HG02884 (cell line): ENCODE results near the gene SEMA3E.
"Not testable (repeated sequence)": the region's sequence is repeated elsewhere in the genome, so short reads cannot be mapped to it uniquely, and the experiment has no call there.

Experiments used
- ATAC-seq: cut with Tn5 transposase; IDR thresholded peaks from one replicate; pipeline ENCODE4 v1.9.1; 2021; ENCODE audit warnings: mild to moderate bottlenecking, moderate library complexity; ENCODE audit not compliant: unreplicated experiment

Gene SEMA3E

DNA sequence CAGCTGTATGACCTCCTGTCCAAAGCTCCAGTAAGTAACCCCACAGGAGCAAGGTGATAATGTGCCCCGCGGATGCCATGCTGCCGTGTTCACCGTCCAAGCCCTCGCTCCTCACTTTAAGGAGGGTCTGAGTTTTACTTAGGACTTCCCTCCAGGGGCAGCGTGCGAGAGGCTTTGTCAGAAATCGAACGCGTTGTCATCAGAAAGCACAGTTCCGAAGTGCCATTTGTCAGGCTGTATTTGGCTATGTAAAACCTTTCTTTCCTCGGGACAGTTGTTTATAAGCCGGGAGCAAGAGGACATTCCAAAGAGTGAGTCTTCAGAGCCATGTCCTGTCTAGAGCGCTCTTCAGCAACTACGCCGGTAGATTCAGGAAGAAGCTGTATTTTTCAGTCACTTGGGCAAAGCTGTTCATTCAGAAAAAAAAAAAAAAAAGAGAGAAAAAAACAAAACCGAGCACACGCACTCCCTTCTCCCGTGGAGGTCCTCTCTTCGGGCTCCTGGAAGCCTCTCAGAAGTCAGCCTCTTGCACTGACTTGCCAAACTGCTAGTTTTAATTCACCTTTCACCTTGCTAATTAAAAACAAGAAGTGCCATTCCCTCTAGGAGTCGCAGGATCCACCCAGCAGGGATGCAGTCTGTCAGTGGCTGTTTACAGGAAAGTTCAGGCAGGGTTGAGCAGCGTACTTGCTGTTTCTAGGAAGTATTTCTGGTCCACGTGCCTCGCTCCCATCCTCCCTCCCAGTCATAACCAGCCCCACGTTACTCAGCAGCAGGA is at the start of gene SEMA3E:
Gene SEMA3E, minus strand, starts transcription at position 676 of the 778 bp plus-strand sequence.
- ATAC-seq = no peak

DNA sequence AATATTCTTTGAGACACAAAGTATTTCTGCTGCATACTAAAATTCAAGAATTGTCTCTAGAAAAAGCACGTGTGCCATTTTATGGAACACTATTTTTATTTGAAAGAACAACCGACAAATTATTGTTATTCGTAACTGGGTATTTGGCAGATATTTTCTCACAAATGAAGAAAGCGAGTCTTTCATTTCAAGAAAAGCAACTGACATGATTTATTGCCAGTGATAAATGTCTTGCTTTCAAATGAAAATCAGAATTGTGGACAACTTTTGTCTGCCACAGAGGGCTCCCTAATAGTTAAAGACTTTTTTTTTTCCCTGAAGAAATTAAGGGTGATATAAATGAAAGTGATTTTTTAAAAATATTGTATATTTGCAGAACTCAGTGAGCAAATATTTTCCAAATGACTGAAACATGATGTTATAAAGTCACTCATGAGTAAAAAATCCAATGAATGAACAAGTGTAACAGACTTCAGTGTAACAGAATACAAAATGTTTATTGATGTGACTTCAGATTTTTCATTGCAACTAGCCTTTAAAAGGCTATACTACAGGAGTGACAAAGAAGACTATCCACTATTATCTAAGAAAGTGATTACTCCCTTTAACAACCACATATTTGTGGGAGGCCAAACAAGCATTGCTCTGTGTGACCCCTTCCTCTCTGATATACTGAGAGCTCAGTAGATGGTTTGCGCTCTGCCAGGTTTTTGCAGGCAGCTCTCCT is 49.0 kb upstream of the SEMA3E start:
- ATAC-seq = no peak

DNA sequence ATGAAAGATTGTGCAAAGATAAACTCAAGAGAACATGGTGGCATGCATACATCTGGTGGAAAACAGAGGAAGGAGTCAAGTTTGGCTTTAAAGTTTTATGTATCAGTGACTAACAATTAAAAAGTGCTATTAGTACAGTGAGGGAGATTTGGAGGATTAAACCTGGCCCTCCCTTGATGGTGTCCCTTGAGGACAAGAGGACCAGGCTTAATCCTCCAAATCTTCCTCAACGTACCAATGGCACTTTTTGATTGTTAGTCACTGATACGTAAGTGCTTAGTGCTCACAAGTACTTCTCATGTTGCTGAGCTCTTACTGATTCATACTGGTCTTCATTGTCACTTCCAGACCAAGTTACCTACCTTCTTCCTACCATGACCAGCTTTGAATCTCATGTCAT is 47.2 kb upstream of the SEMA3E start:
- no peak for ATAC-seq

DNA sequence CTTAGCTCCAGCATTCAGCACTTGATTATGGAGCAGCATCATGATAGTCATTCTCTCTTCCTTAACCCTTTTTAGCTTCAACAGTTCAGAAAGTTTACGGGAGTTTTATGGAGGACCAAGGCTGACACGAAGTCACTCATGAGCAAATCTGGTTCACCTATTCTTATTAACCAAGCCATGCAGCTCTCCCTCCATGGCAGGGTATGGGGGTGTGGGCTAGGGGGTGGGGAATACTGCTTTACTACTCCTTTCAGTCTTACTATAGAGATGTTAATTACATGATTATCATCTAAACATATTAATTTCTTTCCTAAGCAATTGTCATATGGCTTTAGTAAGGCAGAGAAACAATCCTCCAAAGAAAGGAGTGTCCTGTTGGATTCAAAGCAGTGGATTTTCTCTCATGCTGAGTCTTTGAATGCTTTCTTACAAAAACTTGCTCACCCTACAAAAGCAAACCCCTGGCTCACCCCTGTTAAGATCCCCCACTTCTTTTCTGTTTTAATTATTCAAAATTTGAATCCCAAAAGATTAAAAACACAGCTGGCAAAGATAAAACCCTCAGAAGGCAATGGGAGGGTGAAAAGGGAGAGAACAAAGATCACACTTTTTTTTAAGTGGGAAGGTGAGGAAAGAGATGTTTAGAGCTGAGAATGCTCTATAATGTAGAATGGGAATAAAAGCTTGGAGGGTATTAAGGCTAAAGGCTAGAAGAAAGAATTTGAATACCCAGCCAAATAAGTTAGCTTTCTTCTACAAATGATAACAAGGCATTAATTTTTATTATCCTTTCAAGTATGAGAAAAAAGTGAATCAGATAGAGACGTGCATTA is 46.4 kb upstream of the SEMA3E start:
- ATAC-seq = no peak

DNA sequence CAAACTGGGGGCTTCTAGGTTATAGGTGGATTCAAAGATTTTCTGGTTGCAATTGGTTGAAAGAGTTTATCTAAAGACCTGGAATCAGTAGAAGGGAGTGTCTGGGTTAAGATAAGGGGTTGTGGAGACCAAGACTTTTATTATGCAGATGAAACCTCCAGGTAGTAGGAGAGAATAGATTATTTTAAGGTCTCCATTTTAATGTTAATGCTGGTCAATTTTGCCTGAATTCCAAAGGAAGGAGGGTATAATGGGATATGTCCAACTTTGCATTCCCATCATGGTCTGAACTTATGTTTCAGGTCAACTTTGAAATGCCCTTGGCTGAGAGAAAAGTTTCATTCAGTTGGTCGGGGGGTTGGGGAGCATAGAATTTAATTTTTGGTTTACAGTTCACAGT is 44.3 kb upstream of the SEMA3E start:
- no peak for ATAC-seq

DNA sequence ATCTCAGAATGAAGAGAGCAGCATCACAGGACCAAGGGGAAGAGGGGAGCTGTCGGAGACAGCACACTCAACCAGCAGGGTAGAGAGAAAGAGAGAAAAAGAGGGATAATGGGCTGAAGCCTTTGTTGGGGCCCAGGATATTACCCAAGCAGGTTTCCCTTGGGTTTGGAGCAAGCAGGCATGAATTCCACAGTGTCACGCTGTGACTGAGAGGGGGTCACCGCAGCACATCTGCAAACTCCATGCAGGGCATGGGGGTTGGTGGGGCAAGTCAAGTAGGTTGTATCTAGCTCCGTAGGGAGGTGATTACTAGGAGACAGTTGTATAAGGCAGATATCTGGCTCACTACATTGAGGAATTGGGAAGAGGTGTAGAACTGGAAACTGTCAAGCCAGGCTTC is 42.2 kb upstream of the SEMA3E start:
- ATAC-seq = no peak

DNA sequence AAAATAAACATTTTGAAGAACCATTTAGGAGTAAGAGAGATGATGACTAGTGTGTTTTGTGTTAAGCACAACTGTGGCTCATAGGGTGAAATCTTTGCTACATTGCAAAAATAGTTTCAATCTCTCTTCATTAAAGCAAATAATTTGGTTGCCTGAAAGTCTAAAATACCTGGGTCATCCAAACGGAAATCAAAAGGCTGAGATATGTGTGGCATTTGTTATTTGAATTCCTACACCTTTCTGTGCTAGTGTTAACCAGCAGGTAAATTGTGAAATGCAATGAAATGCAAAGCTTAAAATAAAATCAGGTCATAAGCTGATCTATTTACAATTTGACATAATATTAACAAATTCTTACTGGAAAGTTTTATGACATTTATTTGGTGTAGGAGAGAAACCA is 40.9 kb upstream of the SEMA3E start:
- no peak for ATAC-seq

DNA sequence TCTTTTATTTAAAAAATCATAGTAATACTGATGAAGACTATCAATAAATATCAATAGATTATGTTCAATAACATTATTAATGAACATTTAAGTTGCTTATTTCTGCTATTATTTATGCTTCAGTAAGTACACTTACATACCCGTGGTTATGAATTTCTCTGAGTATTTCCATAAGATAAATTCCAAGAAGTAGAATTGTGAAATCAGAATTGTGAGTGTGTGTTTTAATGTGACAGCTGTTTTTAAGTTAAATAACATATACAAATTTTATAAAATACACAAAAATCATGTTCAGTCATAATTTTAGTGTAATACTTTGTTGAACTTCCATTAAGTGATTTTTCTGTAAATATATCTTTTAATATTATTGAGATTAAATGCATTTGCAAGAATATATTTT is 37.5 kb upstream of the SEMA3E start:
- no peak for ATAC-seq

DNA sequence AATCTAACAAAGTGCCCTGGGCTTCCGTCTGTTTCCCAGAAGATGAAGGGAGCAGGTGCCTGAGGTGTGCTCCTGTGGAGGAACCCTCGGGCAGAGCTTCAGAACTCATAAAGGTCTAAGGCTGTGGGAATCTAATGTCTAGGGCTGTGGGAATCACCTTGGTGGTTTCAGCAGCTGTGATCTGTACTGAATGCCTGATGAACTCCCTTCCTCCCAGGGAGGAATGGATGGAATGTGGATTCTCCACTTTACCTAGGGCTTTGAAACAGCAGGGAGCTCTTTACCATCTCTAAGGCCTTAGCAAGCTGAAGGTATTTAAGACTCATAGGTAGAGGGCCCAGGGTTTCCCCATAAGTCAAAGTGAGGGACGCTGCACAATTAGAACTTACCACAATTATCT is 36.0 kb upstream of the SEMA3E start:
- no peak for ATAC-seq

DNA sequence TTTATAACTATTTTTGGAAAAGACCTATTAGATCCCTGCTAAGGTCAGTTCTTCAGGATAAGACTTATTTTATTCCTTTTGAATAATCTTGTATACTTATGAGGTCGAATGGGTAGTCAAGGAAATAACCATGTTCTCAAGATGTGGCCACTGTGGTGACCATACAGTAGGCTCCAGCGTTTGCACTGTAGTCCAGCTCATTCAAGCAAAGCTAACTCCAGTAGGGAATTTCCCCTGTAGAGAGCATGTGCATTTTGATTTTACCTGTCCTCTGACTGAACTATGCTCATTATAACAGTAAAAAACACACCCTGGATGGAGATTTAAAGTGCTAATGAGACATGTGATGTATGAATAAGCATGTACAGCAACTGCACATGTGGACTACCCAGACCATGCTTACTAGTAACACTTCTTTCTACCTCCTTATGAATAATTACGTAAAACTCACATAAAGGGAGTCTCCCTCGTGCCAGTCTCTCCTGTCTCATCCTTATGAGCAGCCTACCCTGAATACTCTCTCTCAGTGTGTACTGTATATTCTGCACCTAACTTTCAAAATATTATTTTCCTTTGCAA is 32.4 kb upstream of the SEMA3E start:
- ATAC-seq = no peak

DNA sequence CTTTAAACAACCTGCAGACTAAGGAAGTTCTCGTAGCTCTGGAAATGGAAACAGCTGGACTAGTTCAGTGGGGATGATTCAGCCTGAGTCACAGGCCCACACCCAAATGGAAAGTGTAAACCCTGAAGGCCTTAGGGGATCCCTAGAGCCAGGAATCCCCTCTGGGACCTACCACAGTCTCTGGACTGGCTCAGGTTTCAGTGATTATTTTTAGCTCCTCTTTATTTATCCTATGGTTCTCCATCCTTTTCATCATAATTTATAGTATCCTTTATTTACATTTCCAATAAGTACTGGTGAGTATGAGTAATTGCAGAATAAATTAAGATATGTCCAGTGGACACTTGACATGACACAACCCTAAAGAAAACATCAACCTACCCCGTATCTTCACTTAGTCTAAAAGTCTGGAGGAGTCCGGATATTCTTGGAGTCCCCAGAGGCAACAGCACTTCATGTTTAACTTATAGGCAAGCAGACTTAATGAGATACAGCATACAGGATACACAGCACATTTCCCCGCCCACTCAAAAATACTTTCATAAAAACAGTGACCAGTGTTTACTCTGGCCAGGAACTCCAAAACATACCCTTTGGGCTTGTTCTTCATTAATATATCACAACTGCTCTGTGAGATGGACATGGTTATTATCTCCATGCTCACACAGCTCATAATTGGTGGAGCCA is 28.4 kb upstream of the SEMA3E start:
- no peak for ATAC-seq

DNA sequence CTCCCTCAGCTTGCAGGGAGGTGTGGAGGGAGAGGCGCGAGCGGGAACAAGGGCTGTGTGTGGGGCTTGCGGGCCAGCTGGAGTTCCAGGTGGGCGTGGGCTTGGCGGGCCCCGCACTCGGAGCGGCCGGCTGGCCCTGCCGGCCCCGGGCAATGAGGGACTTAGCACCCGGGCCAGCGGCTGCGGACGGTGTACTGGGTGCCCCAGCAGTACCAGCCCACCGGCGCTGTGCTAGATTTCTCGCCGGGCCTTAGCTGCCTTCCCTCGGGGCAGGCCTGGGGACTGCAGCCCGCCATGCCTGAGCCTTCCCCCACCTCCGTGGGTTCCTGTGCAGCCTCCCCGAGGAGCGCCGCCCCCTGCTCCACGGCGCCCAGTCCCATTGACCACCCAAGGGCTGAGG is 24.4 kb upstream of the SEMA3E start:
- not testable (repeated sequence) for ATAC-seq

DNA sequence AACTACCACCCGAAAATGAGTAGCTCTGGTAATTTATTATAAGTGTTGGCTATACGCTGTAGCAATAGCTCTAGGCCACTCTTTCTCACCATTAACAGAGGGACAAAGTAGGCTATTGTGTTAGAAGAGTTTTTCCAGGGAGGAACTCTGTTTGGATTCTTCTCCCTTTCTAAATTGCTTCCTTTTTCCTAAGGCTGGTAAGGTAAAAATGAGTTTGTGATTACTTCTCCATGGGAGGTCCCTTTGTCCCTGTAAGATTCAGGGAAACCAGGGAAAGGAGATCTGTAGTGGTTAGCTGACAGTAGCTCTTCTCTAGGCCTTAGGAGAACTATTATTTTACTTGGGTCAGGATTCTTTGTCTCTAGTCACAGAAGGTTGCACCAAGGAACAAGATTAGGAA is 23.2 kb upstream of the SEMA3E start:
- ATAC-seq = no peak

DNA sequence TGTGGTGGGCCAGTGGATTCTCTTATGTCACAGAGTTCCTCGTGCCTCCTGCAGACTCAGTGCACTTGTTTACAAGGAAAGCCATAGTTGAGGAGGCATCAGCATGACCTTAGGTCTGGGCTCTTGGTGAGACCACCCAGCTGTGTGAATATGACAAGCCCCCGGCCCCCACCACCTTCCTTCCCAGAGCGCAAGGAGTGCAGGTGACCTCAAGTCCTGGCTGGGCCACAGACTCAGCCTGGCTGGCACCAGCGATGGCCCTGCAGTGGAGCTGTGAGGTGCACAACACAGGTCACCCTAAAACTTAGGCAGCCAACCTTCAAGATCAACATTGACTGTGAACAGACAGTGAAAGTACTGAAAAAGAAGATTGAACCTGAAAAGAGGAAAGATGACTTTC is 14.2 kb upstream of the SEMA3E start:
- ATAC-seq = no peak

DNA sequence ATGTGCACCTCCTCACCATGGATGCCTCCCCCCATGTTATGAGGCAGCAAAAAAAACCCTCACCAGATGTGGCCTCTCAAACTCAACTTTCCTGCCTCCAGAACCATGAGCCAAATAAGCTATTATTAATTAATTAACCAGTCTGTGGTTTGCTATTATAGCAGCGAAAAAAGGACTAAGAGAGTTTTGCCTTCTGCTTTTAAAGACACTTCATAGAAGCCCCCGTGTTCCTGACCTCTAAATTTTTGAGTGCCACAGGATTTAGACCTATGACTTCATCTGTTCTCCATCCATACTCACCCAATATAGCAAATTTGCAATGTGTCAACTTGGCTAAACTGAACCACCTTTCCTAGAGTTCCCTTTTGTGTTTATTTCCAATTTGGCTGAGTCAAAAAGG is 9.2 kb upstream of the SEMA3E start:
- no peak for ATAC-seq

DNA sequence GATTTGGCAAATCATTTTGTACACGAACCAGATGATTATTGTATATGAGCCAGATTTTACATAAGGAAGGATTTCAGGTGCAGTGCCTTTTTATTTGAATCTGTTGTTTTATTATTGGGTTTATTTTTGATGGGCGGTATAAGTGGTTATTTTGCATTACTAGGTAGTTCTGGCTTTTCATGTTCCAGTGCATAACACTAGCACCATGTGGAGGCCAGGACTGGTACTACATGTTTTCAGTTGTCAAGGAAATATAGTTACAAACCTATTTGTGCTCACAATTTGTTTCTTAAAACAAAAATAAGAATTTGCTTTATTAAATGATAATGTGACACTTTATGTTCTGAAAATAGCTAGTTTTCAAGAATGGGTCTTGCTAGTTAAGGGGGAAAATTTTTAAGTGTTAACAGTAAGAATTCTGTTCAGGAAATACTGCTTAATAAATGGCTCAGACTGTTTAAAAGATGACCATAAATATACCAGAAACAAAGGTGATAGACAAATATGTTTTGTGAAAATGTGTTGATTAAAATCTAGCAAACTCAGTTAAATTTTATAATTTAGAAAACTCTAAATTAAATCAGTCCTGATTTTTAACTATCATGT is 7.1 kb upstream of the SEMA3E start:
- ATAC-seq = peak; percentile 87

DNA sequence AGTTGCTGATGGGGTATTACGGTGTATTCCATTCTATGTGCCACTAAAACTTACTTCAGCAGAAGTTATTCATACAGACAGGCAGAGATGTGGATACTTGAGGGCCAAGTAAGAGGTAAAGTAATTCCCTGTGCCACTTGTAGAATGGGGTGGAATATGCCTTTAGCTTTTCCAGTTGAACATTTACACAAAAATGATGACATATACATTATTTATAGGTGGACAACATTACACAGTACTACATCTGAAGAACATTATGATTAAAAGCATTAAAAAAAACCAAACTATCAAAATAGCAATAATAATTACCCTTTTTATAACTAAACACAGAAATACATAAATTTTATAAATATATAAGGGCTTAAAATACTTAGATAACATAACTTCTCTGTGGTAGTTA is 3.5 kb upstream of the SEMA3E start:
- no peak for ATAC-seq

DNA sequence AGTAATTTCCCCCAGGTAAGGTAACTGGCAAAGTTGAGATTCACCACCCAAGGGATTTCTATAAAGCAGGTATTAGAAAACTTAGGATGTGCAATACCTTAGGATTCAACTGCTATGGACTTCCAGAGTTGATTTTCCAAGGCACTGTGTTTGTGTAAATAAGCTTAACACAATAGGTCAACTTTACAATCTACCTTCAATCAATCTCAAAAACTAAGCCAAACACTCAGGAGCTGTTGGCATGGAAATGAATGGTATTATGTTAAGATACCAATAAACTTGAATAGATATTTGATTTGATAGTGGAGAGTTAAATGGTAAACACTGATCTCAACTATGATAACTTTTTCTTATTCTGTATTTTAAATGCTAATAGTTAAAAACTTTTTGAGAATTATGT is 762 bp upstream of the SEMA3E start:
- no peak for ATAC-seq

DNA sequence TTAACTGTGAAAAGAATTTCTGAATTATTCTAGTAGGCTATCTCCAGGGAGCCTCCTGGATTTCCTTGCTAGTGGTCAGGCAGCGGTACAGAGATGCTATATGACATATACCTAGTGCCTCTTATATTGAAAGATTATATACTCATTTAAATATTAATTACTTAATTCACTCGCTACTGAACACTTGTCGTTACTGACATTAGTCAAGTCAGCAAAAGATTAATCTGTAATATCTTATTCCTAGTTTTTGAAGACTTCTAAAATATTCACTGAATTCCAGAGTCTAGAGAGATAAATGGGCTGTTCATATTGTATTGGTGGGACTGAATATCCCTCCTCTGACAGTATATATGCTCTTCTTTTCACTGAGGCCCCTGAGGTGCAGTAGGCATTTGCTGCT is 2.9 kb downstream of the SEMA3E start:
- no peak for ATAC-seq

DNA sequence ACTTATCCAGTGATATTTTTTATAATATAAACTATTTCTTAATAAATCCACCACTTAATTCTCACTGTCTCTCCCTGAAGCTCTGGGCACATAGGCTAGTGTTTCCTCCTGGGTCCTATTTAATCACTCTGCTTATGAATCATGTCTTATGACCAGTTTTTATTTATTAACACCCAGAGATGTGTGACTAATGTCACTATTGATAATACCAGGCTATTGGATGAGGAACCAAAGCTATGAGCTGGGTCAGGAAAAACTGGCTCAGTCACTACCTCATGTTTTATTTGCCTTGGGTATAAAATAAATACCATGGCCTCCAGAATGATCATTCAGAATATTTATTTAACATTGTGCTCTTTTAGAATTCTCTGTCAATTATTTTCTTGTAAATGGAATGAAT is 5.2 kb downstream of the SEMA3E start:
- no peak for ATAC-seq
